Left renal pelvis (tissue), 4 donors: ENCODE measurements around the gene SPRR2F. TPM values are rescaled to one million over a fixed set of nuclear protein-coding genes. Genes with fewer than 3 reads are reported as not detected.

Source experiments
- DNase-seq, 4 donors: peaks; one replicate each; pipeline ENCODE4 v3.0.0-alpha.2; 2013; ENCODE audit warnings: low read depth in 4 of 4, low spot score in 3 of 4
- polyA plus RNA-seq, 4 donors: library from polyadenylated mRNA; unstranded; fragments of 120-200 nt; gene quantifications; one replicate each; pipeline ENCODE4 v1.2.1, GENCODE V29; 2013; ENCODE audit not compliant: insufficient read length in 4 of 4

The SPRR2F gene
- polyA plus RNA-seq, 4 donors: 0.42 to 11.8 TPM; not detected in 2

- DNase-seq: no peak
Observed at GRCh38 chr1:153081736-153082135, 31.6 kb downstream of the SPRR2F start.

- DNase-seq: no peak
Observed at GRCh38 chr1:153072806-153073726, 40.2 kb downstream of the SPRR2F start.

GRCh38 chr1:153071511-153071910, 41.8 kb downstream of the SPRR2F start, which contains the start of gene SPRR2B:
TSS of gene SPRR2B (minus strand) at chr1:153071611. CDS start at chr1:153070839, 772 bp downstream.
- DNase-seq: no peak

- no peak for DNase-seq
Observed at GRCh38 chr1:153070243-153070642, 43.1 kb downstream of the SPRR2F start.

Other genes with a start within 250 kb of the SPRR2F start
- not detected for gene SMCP, start 235.2 kb downstream of the SPRR2F start, polyA plus RNA-seq
- under 1 TPM in 3 of 4 donors, not detected in 1; 0.13 to 0.62 (median 0.37) TPM for gene IVL, start 205.0 kb downstream of the SPRR2F start, polyA plus RNA-seq
- not detected for gene SPRR5, start 166.3 kb downstream of the SPRR2F start, polyA plus RNA-seq
- not detected for gene SPRR4, start 142.9 kb downstream of the SPRR2F start, polyA plus RNA-seq
- under 1 TPM in 1 of 4 donors, not detected in 3; 0.73 TPM for gene SPRR1A, start 129.4 kb downstream of the SPRR2F start, polyA plus RNA-seq
- gene SPRR3, start 111.8 kb downstream of the SPRR2F start, polyA plus RNA-seq: 1 to 10 TPM in 1 of 4 donors, under 1 TPM in 2, not detected in 1; 0.32 to 1.2 (median 0.63) TPM
- not detected for gene SPRR1B, start 82.3 kb downstream of the SPRR2F start, polyA plus RNA-seq
- under 1 TPM in 1 of 4 donors, not detected in 3; 0.63 TPM for gene SPRR2D, start 72.4 kb downstream of the SPRR2F start, polyA plus RNA-seq
- under 1 TPM in 1 of 4 donors, not detected in 3; 0.57 TPM for gene SPRR2A, start 56.0 kb downstream of the SPRR2F start, polyA plus RNA-seq
- 1 to 10 TPM in 1 of 4 donors, not detected in 3; 3.2 TPM for gene SPRR2B, start 41.9 kb downstream of the SPRR2F start, polyA plus RNA-seq
- gene SPRR2E, start 19.0 kb downstream of the SPRR2F start, polyA plus RNA-seq: under 1 TPM in 1 of 4 donors, not detected in 3; 0.29 TPM
- not detected for gene SPRR2G, start 37.4 kb upstream of the SPRR2F start, polyA plus RNA-seq
- not detected for gene LELP1, start 89.9 kb upstream of the SPRR2F start, polyA plus RNA-seq
- gene PRR9, start 104.1 kb upstream of the SPRR2F start, polyA plus RNA-seq: not detected
- not detected for gene LORICRIN, start 146.2 kb upstream of the SPRR2F start, polyA plus RNA-seq
- not detected for gene PGLYRP3, start 199.4 kb upstream of the SPRR2F start, polyA plus RNA-seq
- not detected for gene PGLYRP4, start 235.3 kb upstream of the SPRR2F start, polyA plus RNA-seq
- 10 to 100 TPM in 3 of 4 donors, 1 to 10 TPM in 1; 7.2 to 34.0 (median 24.9) TPM for gene S100A9, start 244.3 kb upstream of the SPRR2F start, polyA plus RNA-seq